SIG-M5 treated with dmso at 0.1 percent for 504 hours (cell line): ENCODE measurements around the gene ZNF316.

Experiments used
- DNase-seq: peaks from one replicate; lab custom pipeline; 2025; ENCODE audit not compliant: unreplicated experiment; lab: John Stamatoyannopoulos, UW

ZNF316 gene

GRCh38 chr7:6621195-6622133 is 15.7 kb upstream of the ZNF316 start:
- DNase-seq, result no peak

GRCh38 chr7:6622134-6622710 is 14.9 kb upstream of the ZNF316 start:
- no peak for DNase-seq

- no peak for DNase-seq
These were observed 13.4 kb upstream of the ZNF316 start for GRCh38 chr7:6623589-6624245.

DNA sequence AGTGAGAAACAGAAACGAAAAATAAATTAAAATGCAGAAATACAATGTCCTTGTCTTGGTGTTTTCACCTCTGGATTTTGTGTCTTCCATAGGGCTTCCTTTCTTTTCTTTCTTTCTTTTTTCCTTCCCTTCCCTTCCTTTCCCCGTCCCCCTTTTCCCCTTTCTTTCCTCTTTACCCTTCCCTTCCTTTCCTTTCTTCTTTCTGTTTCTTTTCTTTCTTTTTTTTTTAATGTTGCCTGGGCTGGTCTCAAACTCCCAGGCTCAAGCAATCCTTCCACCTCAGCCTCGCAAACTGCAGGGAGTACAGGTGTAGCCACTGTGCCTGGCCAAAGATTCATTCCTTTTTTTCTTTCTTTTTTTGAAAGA is 12.9 kb upstream of the ZNF316 start:
- no peak for DNase-seq

DNA sequence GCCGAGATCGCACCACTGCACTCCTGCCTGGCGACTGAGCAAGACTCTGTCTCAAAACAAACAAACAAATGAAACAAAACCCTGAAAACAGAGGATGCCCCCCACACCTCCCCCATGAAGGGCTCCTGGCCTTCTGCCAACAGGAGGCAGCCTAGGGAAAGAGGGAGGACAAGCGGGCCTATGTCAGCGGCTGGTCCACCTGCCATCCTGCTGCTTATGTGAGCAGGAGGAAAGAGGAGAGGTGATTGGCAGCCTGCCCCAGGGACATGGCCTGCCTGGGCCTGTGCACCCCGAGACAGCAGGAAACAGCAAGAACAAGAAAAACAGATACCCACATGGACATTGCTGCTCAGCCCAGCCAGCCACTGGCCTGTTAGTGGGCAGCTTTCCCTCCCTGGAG is 9.1 kb upstream of the ZNF316 start:
- DNase-seq, result no peak

- peak; percentile 25 for DNase-seq
These were observed 6.9 kb upstream of the ZNF316 start for GRCh38 chr7:6630007-6630849.

GRCh38 chr7:6631605-6632004 is 5.5 kb upstream of the ZNF316 start:
- DNase-seq, result no peak

- no peak for DNase-seq
These were observed 3.1 kb upstream of the ZNF316 start for GRCh38 chr7:6634021-6634420.

- DNase-seq, result peak; percentile 34
These were observed 2.1 kb upstream of the ZNF316 start for GRCh38 chr7:6634971-6635370.

- DNase-seq, result peak; percentile 48
These were observed 569 bp downstream of the ZNF316 start for GRCh38 chr7:6637544-6638229.

- no peak for DNase-seq
These were observed 1.9 kb downstream of the ZNF316 start for GRCh38 chr7:6639032-6639431.

DNA sequence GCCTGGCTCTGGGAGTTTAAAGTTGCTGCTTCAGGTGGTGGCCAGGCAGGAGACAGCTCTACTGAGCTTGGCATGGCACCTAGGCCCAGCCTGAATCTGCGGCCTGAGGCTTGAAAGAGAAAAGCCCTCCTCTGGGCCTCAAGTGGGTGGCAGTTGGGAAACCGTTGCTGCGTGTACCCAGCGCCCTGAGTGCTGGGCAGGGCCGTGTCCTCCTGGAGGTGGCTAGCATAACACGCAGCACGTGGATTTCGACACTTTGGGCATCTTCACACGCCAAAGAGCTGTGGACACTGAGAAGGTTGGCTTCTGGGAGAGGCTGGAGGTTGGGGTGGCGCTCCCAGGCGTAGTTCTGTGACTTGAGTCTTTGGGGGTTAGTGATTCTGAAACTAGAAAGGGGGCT is 2.5 kb downstream of the ZNF316 start:
- no peak for DNase-seq

DNA sequence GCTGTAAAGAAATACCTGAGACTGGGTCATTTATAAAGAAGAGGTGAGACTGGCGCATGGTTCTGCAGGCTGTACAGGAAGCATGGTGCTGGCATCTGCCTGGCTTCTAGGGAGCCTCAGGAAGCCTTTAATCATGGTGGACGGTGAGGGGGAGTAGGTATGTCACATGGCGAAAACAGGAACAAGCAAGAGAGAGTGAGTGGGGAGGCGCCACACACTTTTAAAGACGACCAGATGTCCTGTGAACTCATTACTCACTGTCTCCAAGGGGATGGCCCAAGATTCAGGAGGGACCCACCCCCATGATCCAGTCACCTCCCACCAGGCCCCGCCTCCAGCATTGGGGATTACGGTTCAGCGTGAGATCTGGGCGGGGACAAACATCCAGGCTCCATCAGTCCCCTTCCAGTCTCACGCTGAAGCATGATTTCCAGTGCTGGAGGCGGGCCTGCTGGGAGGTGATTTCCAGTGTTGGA is 3.2 kb downstream of the ZNF316 start:
- peak; percentile 46 for DNase-seq

DNA sequence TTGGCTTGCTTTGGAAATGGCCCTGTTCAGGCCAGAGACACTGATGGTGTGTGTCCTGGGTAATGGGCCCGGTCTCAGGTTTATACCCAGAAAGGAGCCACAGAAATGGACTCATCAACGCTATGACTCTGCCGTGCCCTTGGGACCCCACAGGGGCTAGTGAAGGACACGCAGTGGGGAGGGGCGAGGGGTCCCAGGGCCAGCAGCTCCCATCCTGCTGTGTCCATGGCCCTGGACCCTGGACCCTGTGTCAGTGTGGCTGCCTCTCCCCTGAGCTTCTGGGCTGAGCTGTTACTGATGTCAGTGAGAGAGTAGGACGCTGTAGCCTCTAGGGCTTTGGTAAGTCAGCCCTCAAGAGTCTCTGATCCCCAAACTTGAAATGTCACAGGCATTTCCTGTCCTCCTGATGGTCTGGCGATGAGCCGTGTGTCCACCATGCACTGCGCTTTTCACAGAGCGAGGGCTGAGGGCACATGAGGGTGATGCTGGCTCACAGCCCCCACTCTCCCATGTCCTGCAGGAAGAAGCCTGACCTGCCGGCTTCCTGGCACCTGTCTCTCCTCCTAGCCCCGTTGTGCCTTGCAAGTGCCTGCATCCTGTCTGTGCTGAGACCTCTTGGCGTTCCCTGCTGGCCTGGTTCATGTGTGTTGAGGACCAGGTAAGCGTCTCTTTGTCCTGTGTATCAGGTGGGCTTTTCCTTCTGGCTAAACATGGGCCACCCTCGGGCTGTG is 4.4 kb downstream of the ZNF316 start:
- no peak for DNase-seq

- DNase-seq, result no peak
These were observed 5.2 kb downstream of the ZNF316 start for GRCh38 chr7:6642239-6642839.

- DNase-seq, result no peak
These were observed 5.9 kb downstream of the ZNF316 start for GRCh38 chr7:6642861-6643640.

- DNase-seq, result no peak
These were observed 7.0 kb downstream of the ZNF316 start for GRCh38 chr7:6643915-6644625.

- DNase-seq, result no peak
These were observed 7.6 kb downstream of the ZNF316 start for GRCh38 chr7:6644728-6645127.
